ENCODE results near the gene PEX16.

The PEX16 gene

DNA sequence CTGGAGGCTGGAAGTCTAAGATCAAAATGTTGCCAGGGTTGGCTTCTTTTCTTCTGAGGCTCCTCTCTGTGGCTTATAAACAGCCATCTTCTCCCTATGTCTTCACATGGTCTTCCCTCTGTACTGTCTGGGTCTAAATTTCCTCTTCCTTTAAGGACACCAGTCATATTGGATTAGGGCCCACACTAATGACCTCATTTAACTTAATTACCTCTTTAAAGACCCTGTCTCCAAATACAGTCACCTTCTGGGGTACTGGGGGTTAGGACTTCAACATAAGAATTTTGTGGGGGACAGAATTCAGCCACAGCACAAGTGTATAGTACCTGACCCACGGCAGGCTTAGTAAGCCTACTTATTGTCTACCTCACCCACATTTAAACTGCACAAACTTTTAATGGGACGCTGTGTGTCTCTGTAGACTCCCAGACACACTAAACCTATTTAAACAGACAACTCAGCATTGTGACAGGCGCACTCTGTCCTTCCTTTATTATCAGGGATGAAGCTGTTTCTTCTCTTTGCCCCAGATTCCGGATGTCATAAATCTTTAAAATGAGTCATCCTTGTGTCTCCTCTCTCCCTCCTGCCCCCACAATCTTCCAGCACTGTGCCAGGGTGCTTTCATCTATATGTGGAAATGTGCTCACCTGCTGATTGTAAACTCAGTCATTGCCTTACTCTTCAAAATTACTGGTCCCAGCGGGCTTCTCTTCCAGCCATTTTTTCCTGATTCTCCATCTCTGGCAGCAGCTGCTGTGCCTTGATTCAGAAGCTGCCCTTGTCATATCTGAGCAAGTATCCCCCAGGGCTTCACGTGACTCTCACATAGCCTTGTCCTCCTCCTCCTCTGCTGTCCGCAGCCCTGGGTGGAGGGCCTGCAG is 37.6 kb downstream of the PEX16 start:
- DNase-seq (ENCODE audit: low read depth in 3 of 3, low spot score in 1 of 3): no peak

DNA sequence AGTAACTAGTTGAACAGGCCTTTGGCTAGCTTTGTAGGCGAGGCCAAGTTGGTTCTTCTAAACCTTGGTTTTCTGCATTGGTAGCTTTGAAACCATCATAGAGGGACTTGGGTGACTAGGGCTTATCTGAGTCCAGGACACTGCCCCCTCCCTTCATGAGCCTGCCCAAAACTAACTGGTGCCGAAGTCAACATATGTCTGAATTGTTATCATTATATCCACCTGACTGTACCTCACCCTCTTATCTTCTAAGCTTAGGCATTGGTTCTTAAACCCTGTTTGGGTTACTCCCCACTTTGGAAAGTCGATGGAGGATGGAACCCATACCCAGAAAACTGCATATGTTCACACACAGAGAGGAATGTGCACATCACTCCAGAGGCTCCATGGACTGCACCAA is 39.8 kb downstream of the PEX16 start:
- DNase-seq (ENCODE audit: low read depth in 3 of 3, low spot score in 1 of 3): no peak

DNA sequence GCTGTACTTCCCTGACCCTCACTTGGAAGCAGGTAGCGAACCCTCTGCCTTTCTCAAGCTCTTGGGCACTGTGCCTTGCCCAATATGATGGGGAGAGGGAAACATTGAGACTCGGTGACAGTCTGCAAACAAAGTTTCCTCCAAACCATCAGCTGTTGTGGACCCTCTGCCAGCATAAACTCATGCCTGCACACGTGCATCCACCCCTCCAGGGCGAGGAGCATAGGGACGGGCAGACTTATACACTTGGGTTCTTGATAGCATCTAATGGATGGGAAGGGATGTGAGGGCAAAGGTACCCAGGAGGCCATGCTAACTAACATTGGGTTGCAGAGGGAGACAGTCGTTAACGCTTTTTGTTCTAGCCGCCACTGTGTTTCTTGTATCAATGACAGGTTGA is 40.5 kb downstream of the PEX16 start:
- no peak for DNase-seq (ENCODE audit: low read depth in 3 of 3, low spot score in 1 of 3)

DNA sequence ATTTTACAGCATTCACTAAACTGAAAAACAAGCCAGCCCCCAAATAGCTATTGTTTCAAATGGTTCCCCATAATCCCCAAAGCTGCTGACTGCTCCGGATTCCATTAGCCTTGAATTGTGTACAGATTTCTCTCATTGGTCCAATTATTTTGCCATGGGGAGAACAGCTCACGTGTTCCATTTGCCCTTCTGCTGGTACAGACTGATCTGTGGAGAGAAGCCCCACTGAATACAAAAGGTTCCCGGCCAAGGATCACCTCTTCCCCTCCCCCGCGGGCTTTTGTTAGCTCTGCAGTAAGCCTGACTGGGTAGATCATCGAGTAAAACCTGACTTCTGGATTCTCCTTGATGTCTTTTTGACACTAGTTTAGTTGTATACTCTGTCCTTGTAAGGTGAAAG is 41.3 kb downstream of the PEX16 start:
- DNase-seq (ENCODE audit: low read depth in 3 of 3, low spot score in 1 of 3): no peak

DNA sequence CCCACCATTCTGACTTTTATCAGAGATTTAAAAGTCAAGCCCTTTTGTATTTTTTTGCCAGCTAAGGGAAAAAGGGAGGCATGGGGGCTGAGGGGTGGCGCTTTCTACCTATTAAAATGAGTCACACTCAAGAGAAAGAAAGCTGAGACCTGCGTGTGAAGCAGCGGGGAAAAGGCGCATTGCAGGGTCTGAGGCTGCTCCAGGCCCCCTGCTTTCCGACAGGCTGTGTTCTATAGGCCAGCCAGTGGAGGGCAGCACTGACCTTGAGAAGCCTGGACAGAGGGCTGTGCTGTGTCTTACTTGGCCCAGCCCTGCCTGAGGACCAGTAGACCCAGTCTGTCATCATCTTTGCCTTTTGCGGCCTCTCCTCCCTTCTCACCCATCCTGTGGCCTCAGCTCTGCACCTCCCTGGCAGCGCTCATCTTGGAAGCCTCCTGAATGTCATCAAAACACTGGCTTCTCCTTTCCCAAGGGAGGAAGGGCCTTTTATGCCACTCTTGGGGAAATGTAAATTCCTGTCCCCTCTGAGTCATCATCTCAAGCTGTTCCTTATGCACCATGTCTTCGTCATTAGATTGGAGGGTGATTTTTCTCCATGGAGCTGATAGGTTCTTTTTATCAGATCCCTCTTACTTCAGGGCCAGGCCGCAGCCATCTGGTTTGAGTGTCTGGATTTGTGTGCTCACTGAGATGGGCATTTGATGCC is 44.9 kb downstream of the PEX16 start:
- DNase-seq (ENCODE audit: low read depth in 3 of 3, low spot score in 1 of 3): no peak

DNA sequence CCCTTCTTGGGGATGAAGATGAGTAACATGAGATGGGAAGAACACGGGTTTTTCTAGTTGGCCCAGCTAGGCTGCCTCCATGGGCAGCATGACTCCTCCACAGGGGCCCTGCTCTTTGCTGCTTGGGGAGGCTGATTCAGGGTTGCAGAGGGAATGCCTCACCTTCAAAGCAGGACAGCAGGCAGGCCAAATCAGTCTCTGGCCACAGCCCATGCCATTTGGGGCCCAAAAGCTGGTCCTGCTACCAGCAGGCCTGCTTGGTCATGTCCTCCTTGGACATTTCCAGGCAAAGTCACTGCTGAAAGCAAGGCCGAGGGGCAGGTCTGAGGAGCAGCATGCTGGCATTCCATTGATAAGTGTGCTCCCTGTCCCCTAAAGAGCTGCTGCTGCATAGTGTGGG is 46.0 kb downstream of the PEX16 start:
- DNase-seq (ENCODE audit: low read depth in 3 of 3, low spot score in 1 of 3): no peak

DNA sequence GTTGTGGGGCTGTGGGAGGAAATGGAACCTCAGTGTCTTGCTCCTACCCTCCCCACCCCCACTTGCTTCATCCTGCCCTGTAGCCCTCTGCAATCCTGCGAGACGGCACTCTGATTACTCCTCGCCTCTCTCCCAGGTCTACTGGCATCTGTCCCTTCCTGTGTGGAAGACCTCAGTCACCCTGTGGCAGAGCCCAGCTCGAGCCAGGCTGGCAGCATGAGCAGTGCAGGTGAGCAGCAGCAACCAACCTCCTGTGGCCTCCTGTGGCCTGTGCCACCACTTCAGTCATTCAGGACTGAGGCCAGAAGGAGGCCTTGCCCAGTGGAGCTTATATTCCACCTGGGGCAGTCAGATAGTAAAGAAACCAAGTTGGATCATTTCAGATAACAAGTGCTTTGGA is 47.0 kb downstream of the PEX16 start:
- no peak for DNase-seq (ENCODE audit: low read depth in 3 of 3, low spot score in 1 of 3)

DNA sequence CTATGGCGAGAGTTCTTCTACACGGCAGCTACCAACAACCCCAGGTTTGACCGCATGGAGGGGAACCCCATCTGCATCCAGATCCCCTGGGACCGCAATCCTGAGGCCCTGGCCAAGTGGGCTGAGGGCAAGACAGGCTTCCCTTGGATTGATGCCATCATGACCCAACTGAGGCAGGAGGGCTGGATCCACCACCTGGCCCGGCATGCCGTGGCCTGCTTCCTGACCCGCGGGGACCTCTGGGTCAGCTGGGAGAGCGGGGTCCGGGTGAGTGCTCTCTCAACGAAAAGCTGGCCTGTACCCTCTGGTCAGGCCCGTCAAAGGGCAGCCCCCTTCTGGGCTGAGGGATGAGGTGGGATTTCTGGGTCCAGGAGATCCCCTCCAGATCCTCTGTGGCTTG is 48.1 kb downstream of the PEX16 start:
- DNase-seq (ENCODE audit: low read depth in 3 of 3, low spot score in 1 of 3): no peak

DNA sequence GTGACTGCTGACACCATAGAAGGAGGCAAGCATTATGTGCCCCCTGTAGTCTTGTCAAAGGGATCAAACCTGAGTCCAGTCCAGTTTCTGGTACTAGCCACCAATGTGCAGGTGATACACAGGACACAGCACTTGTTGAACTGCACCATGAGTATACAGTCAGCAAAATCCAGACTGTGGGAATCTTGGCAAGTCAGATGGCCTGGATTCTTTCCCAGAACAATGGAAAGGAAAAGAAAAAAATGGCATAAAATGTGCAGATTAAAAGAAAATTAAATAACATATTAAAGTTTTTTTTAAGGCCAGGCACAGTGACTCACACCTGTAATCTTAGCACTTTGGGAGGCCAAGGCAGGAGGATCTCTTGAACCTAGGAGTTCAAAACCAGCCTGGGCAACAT is 53.6 kb downstream of the PEX16 start:
- no peak for DNase-seq (ENCODE audit: low read depth in 3 of 3, low spot score in 1 of 3)

DNA sequence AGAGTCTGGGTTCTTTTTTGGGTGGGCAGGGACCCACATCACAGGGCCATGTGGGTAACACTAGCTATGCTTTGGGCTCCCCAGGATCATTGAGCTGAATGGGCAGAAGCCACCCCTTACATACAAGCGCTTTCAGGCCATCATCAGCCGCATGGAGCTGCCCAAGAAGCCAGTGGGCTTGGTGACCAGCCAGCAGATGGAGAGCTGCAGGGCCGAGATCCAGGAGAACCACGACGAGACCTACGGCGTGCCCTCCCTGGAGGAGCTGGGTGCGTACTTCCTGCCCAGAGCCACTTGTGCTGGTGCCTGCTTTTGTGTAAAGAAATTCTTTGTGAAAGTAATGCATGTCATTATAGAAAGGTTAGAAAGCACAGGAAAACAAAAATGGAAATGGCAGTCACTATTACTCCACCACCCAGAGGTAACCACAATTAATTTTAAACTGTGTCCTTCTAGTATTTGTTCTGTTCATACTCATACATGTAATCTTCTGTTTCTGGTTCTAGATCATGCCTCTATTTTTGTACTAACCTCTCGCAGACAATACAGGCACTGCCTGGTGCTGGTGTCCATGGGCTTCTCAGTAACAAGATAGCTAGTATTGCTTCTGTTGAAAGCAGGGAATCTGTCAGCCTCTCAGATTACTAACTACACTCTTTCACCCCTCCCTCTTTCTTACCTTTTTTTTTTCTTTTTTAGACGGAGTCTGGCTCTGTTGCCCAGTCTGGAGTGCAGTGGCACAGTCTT is 56.7 kb downstream of the PEX16 start:
- DNase-seq (ENCODE audit: low read depth in 3 of 3, low spot score in 1 of 3): no peak

DNA sequence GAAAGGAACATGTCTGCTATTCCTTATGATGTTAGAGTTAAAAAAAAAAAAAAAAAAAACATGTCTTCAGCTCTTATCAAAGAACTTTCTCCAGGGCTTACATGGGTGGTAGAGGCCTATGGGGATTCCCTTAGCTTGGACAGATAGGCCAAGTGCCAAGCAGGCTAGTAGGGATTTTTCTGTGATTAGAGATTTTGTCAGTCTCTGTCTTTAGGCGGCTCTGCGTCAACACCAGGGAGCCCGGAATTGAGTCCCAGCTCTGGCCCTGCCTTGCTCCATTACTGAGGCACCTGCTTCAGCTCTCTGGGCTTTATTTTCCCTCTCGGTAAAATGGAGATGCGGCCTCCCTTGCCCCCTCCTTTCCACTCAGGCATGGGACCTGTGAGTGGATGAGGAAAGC is 57.3 kb downstream of the PEX16 start:
- no peak for DNase-seq (ENCODE audit: low read depth in 3 of 3, low spot score in 1 of 3)
